ENCODE data around the gene PCDHB3.
"Not testable (repeated sequence)": the region's sequence is repeated elsewhere in the genome, so short reads cannot be mapped to it uniquely, and the experiment has no call there.

Gene PCDHB3

GRCh38 chr5:141149812-141150211 lies 49.5 kb downstream of the PCDHB3 start, which contains the start of gene PCDHB6:
Gene PCDHB6, plus strand, starts transcription at chr5:141150057. Its CDS starts 201 bp downstream, at chr5:141150258.
- no peak within 1 kb of the TSS for H3K4me3 ChIP-seq (ENCODE audit: low read depth, low read length)
- TF ChIP-seq CTCF (IDR thresholded peaks at IDR 0.05; ENCODE audit: insufficient read depth, low read depth, low read length, missing control alignments), result no peak
- DNase-seq (ENCODE audit: low read depth), result no peak

- DNase-seq (ENCODE audit: low read depth), result no peak
- no peak overlapping the region for H3K4me3 ChIP-seq (ENCODE audit: low read depth, low read length)
- no peak for TF ChIP-seq CTCF (IDR thresholded peaks at IDR 0.05; ENCODE audit: insufficient read depth, low read depth, low read length, missing control alignments)
Observed at GRCh38 chr5:141150224-141150992, 50.1 kb downstream of the PCDHB3 start.

GRCh38 chr5:141150993-141151325 lies 50.7 kb downstream of the PCDHB3 start:
- no peak for DNase-seq (ENCODE audit: low read depth)
- no peak for TF ChIP-seq CTCF (IDR thresholded peaks at IDR 0.05; ENCODE audit: insufficient read depth, low read depth, low read length, missing control alignments)
- no peak overlapping the region for H3K4me3 ChIP-seq (ENCODE audit: low read depth, low read length)

DNA sequence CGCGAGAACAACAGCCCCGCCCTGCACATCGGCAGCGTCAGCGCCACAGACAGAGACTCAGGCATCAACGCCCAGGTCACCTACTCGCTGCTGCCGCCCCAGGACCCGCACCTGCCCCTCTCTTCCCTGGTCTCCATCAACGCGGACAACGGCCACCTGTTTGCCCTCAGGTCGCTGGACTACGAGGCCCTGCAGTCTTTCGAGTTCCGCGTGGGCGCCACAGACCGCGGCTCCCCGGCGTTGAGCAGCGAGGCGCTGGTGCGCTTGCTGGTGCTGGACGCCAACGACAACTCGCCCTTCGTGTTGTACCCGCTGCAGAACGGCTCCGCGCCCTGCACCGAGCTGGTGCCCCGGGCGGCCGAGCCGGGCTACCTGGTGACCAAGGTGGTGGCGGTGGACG lies 51.4 kb downstream of the PCDHB3 start:
- not testable (repeated sequence) for DNase-seq (ENCODE audit: low read depth); H3K4me3 ChIP-seq (ENCODE audit: low read depth, low read length)

- H3K4me3 ChIP-seq (ENCODE audit: low read depth, low read length); DNase-seq (ENCODE audit: low read depth): not testable (repeated sequence)
Observed at GRCh38 chr5:141152096-141152495, 51.8 kb downstream of the PCDHB3 start.
